H1 (cell line): ENCODE results near the gene ENAH. TPM values are rescaled to one million over a fixed set of nuclear protein-coding genes. Genes with fewer than 3 reads are reported as not detected.

Experiments used
- CTCF ChIA-PET: fragments of 300-600 bp; sonication (Branson Sonifier 250); formaldehyde crosslinking; loops from one replicate; lab custom pipeline; 2021; ENCODE audit not compliant: partially characterized antibody; lab: Charles Lee
- POLR2A ChIA-PET: fragments of 300-600 bp; sonication (Branson Sonifier 250); formaldehyde crosslinking; loops from one replicate; lab custom pipeline; 2021; ENCODE audit warnings: inconsistent platforms; ENCODE audit not compliant: partially characterized antibody; lab: Charles Lee
- DNase-seq, 2 experiments: peaks; one replicate each; pipeline versions ENCODE4 v3.0.0 to v3.0.0-alpha.2; 2010 to 2022; ENCODE audit warnings: low spot score in 2 of 2, low read depth in 1 of 2, mixed read lengths in 1 of 2
- FAIRE-seq: peaks from 2 replicates; lab custom pipeline; 2011; peaks lifted over from hg19 to GRCh38; lab: Jason Lieb, UNC
- H2AFZ ChIP-seq: 2 replicates; pipeline ENCODE4 v1.8.1; 2012; ENCODE audit warnings: low read length, inconsistent platforms
- H2AK5ac ChIP-seq: 2 replicates; pipeline ENCODE4 v1.6.1; 2013; ENCODE audit warnings: low read depth, low read length
- H2BK120ac ChIP-seq: replicated peaks from 2 replicates; pipeline ENCODE3; 2013; ENCODE audit warnings: low read depth, low read length, inconsistent platforms
- H2BK12ac ChIP-seq: 2 replicates; pipeline ENCODE4 v1.6.1; 2013; ENCODE audit warnings: low read depth, low read length
- H2BK15ac ChIP-seq: 2 replicates; pipeline ENCODE4 v1.6.1; 2013; ENCODE audit warnings: low read length
- H2BK20ac ChIP-seq: 2 replicates; pipeline ENCODE4 v1.6.1; 2013; ENCODE audit warnings: low read length
- H2BK5ac ChIP-seq: 2 replicates; pipeline ENCODE4 v1.6.1; 2013; ENCODE audit warnings: low read depth, low read length
- H3K14ac ChIP-seq: 2 replicates; pipeline ENCODE4 v1.6.1; 2013; ENCODE audit warnings: inconsistent platforms; ENCODE audit not compliant: insufficient read length
- H3K18ac ChIP-seq: 2 replicates; pipeline ENCODE4 v1.6.1; 2013; ENCODE audit warnings: low read length; ENCODE audit errors: extremely low read depth
- H3K23ac ChIP-seq: 2 replicates; pipeline ENCODE4 v1.6.1; 2013; ENCODE audit warnings: inconsistent platforms; ENCODE audit not compliant: insufficient read length
- H3K23me2 ChIP-seq: 2 replicates; pipeline ENCODE4 v1.6.1; 2013; ENCODE audit warnings: low read depth, low read length
- H3K27ac ChIP-seq: 2 replicates; pipeline ENCODE4 v1.6.1; 2011; ENCODE audit warnings: low read depth, low read length, inconsistent platforms
- H3K27me3 ChIP-seq, 4 experiments: replicated peaks in 1 of 4; 1 replicate in 1 of 4; 2 replicates in 3 of 4; pipeline versions ENCODE4 v1.6.1 to v1.8.1; 2011 to 2013; ENCODE audit warnings: low read length in 3 of 4, mild to moderate bottlenecking in 3 of 4, inconsistent platforms in 2 of 4, mixed read lengths in 2 of 4, moderate library complexity in 1 of 4; ENCODE audit not compliant: control insufficient read depth in 3 of 4, insufficient read depth in 3 of 4; ENCODE audit errors: extremely low read depth in 1 of 4
- H3K36me3 ChIP-seq, 4 experiments: 2 replicates each; pipeline versions ENCODE4 v1.6.1 to v1.8.1; 2011 to 2013; ENCODE audit warnings: mild to moderate bottlenecking in 4 of 4, low read length in 3 of 4, moderate library complexity in 2 of 4, control low read depth in 1 of 4, inconsistent platforms in 1 of 4; ENCODE audit not compliant: insufficient read depth in 4 of 4, control insufficient read depth in 2 of 4
- H3K4ac ChIP-seq: replicated peaks from 2 replicates; pipeline ENCODE3; 2013; ENCODE audit warnings: low read length, low read depth, mixed read lengths, inconsistent platforms; ENCODE audit not compliant: insufficient read length
- H3K4me1 ChIP-seq, 4 experiments: replicated peaks in 1 of 4; 1 replicate in 1 of 4; 2 replicates in 3 of 4; pipeline versions ENCODE4 v1.6.1 to v1.8.1; 2011 to 2013; ENCODE audit warnings: low read length in 3 of 4, inconsistent platforms in 2 of 4, mixed read lengths in 1 of 4; ENCODE audit not compliant: insufficient read depth in 4 of 4, control insufficient read depth in 3 of 4
- H3K4me2 ChIP-seq, 2 experiments: 2 replicates each; pipeline versions ENCODE4 v1.6.1 to v1.8.1; 2011 to 2013; ENCODE audit warnings: low read depth in 2 of 2, low read length in 2 of 2, control low read depth in 1 of 2, inconsistent platforms in 1 of 2, mild to moderate bottlenecking in 1 of 2; ENCODE audit not compliant: insufficient read depth in 1 of 2
- H3K4me3 ChIP-seq, 4 experiments: fragments of 200-600, 300-600 bp in 1 of 4; sonication (generic), shearing (Covaris generic), sonication (Bioruptor Twin) in 1 of 4; 2 replicates each; pipeline versions ENCODE4 v1.5.1 to v1.8.1; 2011 to 2016; ENCODE audit warnings: low read length in 4 of 4, low read depth in 3 of 4, control low read depth in 2 of 4, inconsistent platforms in 2 of 4, mild to moderate bottlenecking in 2 of 4, mixed read lengths in 1 of 4, moderate library complexity in 1 of 4; ENCODE audit not compliant: insufficient read depth in 2 of 4; ENCODE audit errors: extremely low read depth in 1 of 4
- H3K56ac ChIP-seq: replicated peaks from 2 replicates; pipeline ENCODE3; 2013; ENCODE audit warnings: low read depth, mild to moderate bottlenecking, mixed read lengths, low read length, inconsistent platforms; ENCODE audit not compliant: insufficient read length
- H3K79me1 ChIP-seq: 2 replicates; pipeline ENCODE4 v1.6.1; 2013; ENCODE audit warnings: low read depth, low read length, control low read depth
- H3K79me2 ChIP-seq, 2 experiments: 2 replicates each; pipeline versions ENCODE4 v1.6.1 to v1.8.1; 2012 to 2013; ENCODE audit warnings: low read length in 2 of 2, mild to moderate bottlenecking in 2 of 2, inconsistent platforms in 1 of 2; ENCODE audit not compliant: insufficient read depth in 2 of 2, control insufficient read depth in 1 of 2
- H3K9ac ChIP-seq, 4 experiments: replicated peaks in 1 of 4; 1 replicate in 1 of 4; 2 replicates in 3 of 4; pipeline versions ENCODE4 v1.6.1 to v1.8.1; 2011 to 2013; ENCODE audit warnings: low read depth in 3 of 4, low read length in 3 of 4, control low read depth in 2 of 4, mild to moderate bottlenecking in 2 of 4, moderate library complexity in 2 of 4, inconsistent platforms in 1 of 4; ENCODE audit errors: extremely low read depth in 1 of 4
- H3K9me3 ChIP-seq, 2 experiments: 2 replicates each; pipeline versions ENCODE4 v1.6.1 to v1.8.1; 2012 to 2013; ENCODE audit warnings: mild to moderate bottlenecking in 2 of 2, moderate library complexity in 2 of 2, control low read depth in 1 of 2, inconsistent platforms in 1 of 2, low read depth in 1 of 2, low read length in 1 of 2, mixed read lengths in 1 of 2; ENCODE audit not compliant: insufficient read depth in 2 of 2
- H4K20me1 ChIP-seq, 2 experiments: replicated peaks in 1 of 2; 2 replicates each; pipeline versions ENCODE3 to v1.8.1; 2011 to 2013; ENCODE audit warnings: inconsistent platforms in 2 of 2, low read length in 2 of 2, mild to moderate bottlenecking in 1 of 2; ENCODE audit not compliant: insufficient read depth in 2 of 2, control insufficient read depth in 1 of 2
- H4K5ac ChIP-seq: 2 replicates; pipeline ENCODE4 v1.6.1; 2013; ENCODE audit warnings: low read length, low read depth, mixed read lengths, inconsistent platforms; ENCODE audit not compliant: insufficient read length
- H4K8ac ChIP-seq: 2 replicates; pipeline ENCODE4 v1.8.0; 2013; ENCODE audit warnings: mild to moderate bottlenecking, moderate library complexity, low read length, inconsistent platforms; ENCODE audit not compliant: insufficient read depth; ENCODE audit errors: extremely low read depth
- H4K91ac ChIP-seq: replicated peaks from 2 replicates; pipeline ENCODE3; 2013; ENCODE audit warnings: low read length, mixed read lengths, inconsistent platforms; ENCODE audit not compliant: insufficient read length
- CEBPB ChIP-seq: IDR thresholded peaks from 2 replicates; pipeline ENCODE4 v1.6.1; 2012; ENCODE audit warnings: low read depth, low read length
- EGR1 ChIP-seq: IDR thresholded peaks from 2 replicates; pipeline ENCODE4 v1.6.1; 2011; ENCODE audit warnings: low read depth, low read length, borderline replicate concordance
- EZH2 ChIP-seq: fragments of 200-600 bp; sonication (generic); IDR thresholded peaks from 2 replicates; pipeline ENCODE4 v1.7.1; 2012; ENCODE audit warnings: low read depth, mild to moderate bottlenecking, moderate library complexity, low read length, inconsistent platforms; ENCODE audit not compliant: severe bottlenecking
- HDAC2 ChIP-seq, 2 experiments: fragments of 300-600 bp in 1 of 2; sonication (generic) in 1 of 2; IDR thresholded peaks; 2 replicates each; pipeline ENCODE4 v1.6.1; 2011 to 2012; ENCODE audit warnings: low read depth in 2 of 2, low read length in 2 of 2, mild to moderate bottlenecking in 2 of 2, moderate library complexity in 2 of 2, borderline replicate concordance in 1 of 2, inconsistent platforms in 1 of 2
- MAFK ChIP-seq: IDR thresholded peaks from 2 replicates; pipeline ENCODE4 v1.6.1; 2012; ENCODE audit warnings: low read depth, mild to moderate bottlenecking, improper control_type of control experiment, low read length
- SRF ChIP-seq: IDR thresholded peaks from 2 replicates; pipeline ENCODE4 v1.6.1; 2011; ENCODE audit warnings: mild to moderate bottlenecking, low read depth, low read length, moderate library complexity
- TAF1 ChIP-seq: IDR thresholded peaks from 2 replicates; pipeline ENCODE4 v1.6.1; 2011; ENCODE audit warnings: mild to moderate bottlenecking, low read depth, low read length
- TCF12 ChIP-seq: IDR thresholded peaks from 2 replicates; pipeline ENCODE4 v1.6.1; 2011; ENCODE audit warnings: low read depth, mild to moderate bottlenecking, low read length
- YY1 ChIP-seq: IDR thresholded peaks from 2 replicates; pipeline ENCODE4 v1.6.1; 2011; ENCODE audit warnings: low read depth, mild to moderate bottlenecking, low read length
- WGBS, 2 experiments: shearing (Covaris generic) in 1 of 2; methylation state at CpG; one replicate each; pipeline versions ENCODE4 v1.1.6 to v1.1.7; 2013 to 2015; ENCODE audit warnings: low lambda C conversion rate in 2 of 2, mixed read lengths in 2 of 2, inconsistent platforms in 1 of 2, low coverage in 1 of 2, missing lambda C conversion rate in 1 of 2; ENCODE audit not compliant: insufficient replicate concordance in 2 of 2, insufficient coverage in 1 of 2, insufficient read length in 1 of 2; ENCODE audit errors: extremely low coverage in 1 of 2, missing lambda C conversion rate in 1 of 2; 5-methylcytosine and 5-hydroxymethylcytosine counted together
- polyA plus RNA-seq, 7 experiments: library from polyadenylated mRNA; depleted of rRNA in 3 of 7; stranded (reverse) in 5 of 7; unstranded in 2 of 7; fragments of >200 nt in 5 of 7; fragments of 200-250 nt in 2 of 7; gene quantifications; 1 replicate in 5 of 7; 2 replicates in 1 of 7; 4 replicates in 1 of 7; pipeline versions ENCODE4 v1.2.1 to v1.2.3, GENCODE V29; 2011 to 2013; ENCODE audit warnings: missing spikeins in 2 of 7, mixed read lengths in 2 of 7
- total RNA-seq: library from RNA; stranded (reverse); fragmentation: NEBNext Ultra II Directional; extraction: Animal tissue kit (Norgen Biotek cat#: 25700); gene quantifications from 2 replicates; pipeline ENCODE4 v1.2.1, GENCODE V29; 2021
- TF ChIP-seq, protein P1 (sequence below), 3 experiments: IDR thresholded peaks; 1 replicate in 2 of 3; 2 replicates in 1 of 3; pipeline versions ENCODE4 v1.5.1 to v1.6.1; 2011; ENCODE audit warnings: low read length in 3 of 3, mild to moderate bottlenecking in 3 of 3, inconsistent platforms in 2 of 3, low read depth in 1 of 3, moderate library complexity in 1 of 3; ENCODE audit not compliant: insufficient read depth in 1 of 3; ENCODE audit errors: control extremely low read depth in 1 of 3

The ENAH gene
- total and polyA plus RNA-seq, 2 of the 8 experiments (the other 6 are each of a cell fraction or from before 2014, with no cell fraction given): 39.1 to 335 TPM

DNA sequence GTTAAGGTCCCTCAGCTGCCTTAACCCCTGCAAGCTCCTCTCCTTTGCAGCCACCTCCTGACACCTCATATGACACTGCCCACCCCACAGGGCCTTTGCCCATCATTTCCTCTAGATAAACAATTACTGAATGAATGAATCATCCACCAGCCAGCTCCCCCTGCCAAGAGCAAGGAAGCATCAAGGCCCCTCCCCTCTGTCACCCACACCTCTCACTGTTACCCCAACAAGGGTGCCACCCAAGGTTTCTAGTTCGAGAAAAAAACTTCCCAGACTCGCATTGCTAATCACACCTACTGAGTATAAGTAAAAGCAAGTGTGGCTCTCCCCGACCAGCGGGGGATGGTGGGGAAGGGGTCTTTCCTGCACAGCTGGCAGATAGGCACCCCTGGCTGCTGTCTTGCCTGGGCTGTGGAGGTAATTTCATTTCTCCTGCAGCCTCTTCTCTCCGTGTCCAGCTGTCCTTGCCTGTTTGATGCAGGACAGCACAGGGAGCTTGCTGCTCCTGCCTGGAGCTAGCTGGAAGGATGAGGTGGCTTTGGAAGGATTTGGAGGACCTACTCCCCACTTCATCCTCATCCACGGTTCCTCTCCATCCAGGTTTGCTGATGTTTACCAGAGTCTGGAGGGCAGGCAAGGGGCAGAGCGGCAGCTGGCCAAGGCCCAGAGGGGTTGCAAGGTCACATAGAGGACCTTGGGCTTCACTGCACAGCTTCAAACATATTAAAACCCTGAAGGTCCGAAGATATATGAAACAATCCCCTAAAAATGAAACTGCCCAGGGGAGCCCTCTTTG, 192.0 kb downstream of the ENAH start:
- no peak for FAIRE-seq
- no peak overlapping the region for H2AK5ac ChIP-seq
- TF ChIP-seq SRF (no peak), TAF1 (no peak), YY1 (no peak), HDAC2 (IDR thresholded peaks at IDR 0.05; ENCODE audit: borderline replicate concordance in 1 of 2, low read depth in 2 of 2, low read length in 2 of 2) (no peak), CEBPB (no peak), EZH2 (no peak), TCF12 (no peak), MAFK (no peak), EGR1 (no peak)
- TF ChIP-seq, protein P1, sequence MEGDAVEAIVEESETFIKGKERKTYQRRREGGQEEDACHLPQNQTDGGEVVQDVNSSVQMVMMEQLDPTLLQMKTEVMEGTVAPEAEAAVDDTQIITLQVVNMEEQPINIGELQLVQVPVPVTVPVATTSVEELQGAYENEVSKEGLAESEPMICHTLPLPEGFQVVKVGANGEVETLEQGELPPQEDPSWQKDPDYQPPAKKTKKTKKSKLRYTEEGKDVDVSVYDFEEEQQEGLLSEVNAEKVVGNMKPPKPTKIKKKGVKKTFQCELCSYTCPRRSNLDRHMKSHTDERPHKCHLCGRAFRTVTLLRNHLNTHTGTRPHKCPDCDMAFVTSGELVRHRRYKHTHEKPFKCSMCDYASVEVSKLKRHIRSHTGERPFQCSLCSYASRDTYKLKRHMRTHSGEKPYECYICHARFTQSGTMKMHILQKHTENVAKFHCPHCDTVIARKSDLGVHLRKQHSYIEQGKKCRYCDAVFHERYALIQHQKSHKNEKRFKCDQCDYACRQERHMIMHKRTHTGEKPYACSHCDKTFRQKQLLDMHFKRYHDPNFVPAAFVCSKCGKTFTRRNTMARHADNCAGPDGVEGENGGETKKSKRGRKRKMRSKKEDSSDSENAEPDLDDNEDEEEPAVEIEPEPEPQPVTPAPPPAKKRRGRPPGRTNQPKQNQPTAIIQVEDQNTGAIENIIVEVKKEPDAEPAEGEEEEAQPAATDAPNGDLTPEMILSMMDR (IDR thresholded peaks at IDR 0.05; ENCODE audit: control extremely low read depth in 1 of 3, insufficient read depth in 1 of 3, low read depth in 1 of 3, low read length in 3 of 3): no peak

More for the DNA sequence above, 192.0 kb downstream of the ENAH start:
- Histone ChIP-seq H3K56ac (no peak overlapping the region), H3K23me2 (no peaks in the 10 kb centered on the region; the same call in 1 of the 2 replicates), H2AFZ (no peak overlapping the region), H2BK5ac (no peak overlapping the region), H4K91ac (no peak overlapping the region), H3K4me3 (no peak overlapping the region), H3K14ac (no peak overlapping the region), H3K36me3 (no peaks in the 10 kb centered on the region), H3K9ac (no peak overlapping the region), H3K27me3 (no peaks in the 10 kb centered on the region; a peak in 1 of 7 replicates), H3K18ac (no peak overlapping the region), H3K79me1 (no peaks in the 10 kb centered on the region), H4K8ac (no peak overlapping the region), H3K4me1 (peaks cover 6 to 20% (median 12%) of the 10 kb centered on the region in 4 experiments), H3K4me2 (no peak overlapping the region), H2BK20ac (no peak overlapping the region), H2BK12ac (no peak overlapping the region), H4K20me1 (no peaks in the 10 kb centered on the region), H3K79me2 (no peaks in the 10 kb centered on the region), H3K23ac (no peak overlapping the region), H3K4ac (no peak overlapping the region), H3K27ac (no peak overlapping the region), H3K9me3 (no peaks in the 10 kb centered on the region), H2BK15ac (no peak overlapping the region), H2BK120ac (no peak overlapping the region), H4K5ac (no peak overlapping the region)
- CTCF ChIA-PET: interaction anchor here (0.6 to 2.8 kb wide), 18 partner anchors 8 to 722 kb away, joined by 3 to 20 read pairs (median 4); partner anchors contain the start of genes EPHX1 and SRP9
- POLR2A ChIA-PET: interaction anchor here (1.2 to 2.4 kb wide), 2 partner anchors 9 to 316 kb away, joined by 3 to 6 read pairs; partner anchors contain the start of gene SRP9
- WGBS, 2 experiments: 79% methylated on average over 8 of the region's 8 CpGs; no CpG with 5 or more reads in 1 of the 2 experiments
- no peak for DNase-seq
